Activated CD8-positive, alpha-beta memory T cell treated with anti-CD3 and anti-CD28 coated beads for 4 hours (primary cell): ENCODE data around the gene TSC1.

Experiments used
- DNase-seq, 2 donors: peaks; one replicate each; pipeline ENCODE4 v3.0.0-alpha.2; 2020; ENCODE audit warnings: low read depth in 2 of 2

Gene TSC1

DNA sequence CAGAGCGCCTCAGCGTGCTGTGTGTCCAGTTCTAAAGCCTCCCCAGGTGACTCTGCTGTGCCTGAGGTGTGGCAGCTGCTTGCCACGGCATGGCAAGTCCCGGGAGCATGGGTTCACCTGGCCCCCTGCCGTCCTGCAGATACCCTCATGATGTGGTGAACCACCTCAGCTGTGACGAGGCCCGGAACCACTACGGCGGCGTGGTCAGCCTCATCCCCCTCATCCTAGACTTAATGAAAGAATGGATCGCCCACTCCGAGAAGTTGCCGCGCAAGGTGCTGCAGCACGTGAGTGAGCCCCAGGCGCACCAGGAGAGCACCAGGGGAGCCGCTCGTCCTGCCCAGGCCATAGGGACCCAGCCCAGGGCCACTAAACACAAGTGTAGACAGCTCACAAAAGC is 56.3 kb downstream of the TSC1 start:
- DNase-seq, result no peak

DNA sequence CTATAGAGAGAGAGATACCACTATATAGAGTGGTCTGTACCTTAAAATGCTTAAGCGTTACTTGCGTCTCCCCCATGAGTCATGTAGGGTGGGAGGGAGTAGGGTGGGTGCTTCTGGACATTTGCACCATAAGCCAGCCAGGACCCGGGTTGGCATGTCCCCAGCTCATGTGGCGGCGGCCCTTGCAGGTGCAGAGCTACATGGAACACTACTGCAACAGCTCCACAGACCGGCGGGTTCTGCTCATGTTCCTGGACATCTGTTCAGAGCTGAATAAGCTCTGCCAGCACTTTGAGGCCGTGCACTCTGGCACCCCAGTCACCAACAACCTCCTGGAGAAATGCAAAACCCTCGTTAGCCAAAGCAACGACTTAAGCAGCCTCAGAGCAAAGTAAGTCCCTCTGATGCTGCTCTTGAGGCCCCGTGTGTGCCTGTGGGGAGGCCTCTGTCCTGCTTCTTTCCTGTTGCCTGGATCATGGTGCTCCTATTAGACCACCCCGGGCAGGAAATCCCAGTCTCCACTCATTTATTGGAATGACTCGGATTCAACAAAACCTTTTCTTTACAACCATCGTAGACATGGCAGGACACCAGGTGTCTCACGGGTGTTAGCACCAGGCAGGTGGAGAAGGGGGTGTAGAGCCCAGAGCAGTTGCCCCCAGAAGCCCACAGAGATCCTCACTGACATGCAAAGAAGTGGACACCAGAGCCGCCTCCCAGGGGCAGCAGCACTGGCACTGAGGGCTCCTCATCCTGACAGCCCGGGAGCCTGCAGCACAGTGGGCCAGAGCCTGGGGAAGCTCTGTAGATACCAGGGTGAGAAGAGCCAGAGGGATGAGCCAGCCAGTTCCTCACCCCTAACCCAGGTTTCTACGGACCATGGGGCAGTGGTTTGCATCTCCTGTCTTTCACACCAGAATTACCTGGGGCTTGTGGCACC is 57.0 kb downstream of the TSC1 start:
- DNase-seq, result no peak

DNA sequence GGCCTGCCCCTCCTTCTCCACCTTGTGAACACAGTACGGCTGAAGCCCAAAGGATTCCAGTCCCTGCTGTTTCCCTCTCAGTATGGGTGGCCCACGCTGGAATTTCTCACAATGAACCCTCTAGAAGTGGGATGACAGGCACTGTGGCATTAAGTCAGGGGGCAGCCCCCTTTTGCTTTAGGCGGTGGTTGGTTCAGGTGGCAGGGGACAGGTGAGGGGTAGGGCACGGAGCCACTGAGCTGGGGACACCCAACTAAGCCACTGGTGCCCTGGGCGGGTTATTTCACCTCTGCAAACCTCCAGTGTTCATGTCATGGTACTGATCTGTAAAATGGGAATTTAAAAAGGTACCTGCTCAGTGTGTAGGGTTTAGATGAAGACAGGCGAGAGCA is 58.1 kb downstream of the TSC1 start:
- no peak for DNase-seq

DNA sequence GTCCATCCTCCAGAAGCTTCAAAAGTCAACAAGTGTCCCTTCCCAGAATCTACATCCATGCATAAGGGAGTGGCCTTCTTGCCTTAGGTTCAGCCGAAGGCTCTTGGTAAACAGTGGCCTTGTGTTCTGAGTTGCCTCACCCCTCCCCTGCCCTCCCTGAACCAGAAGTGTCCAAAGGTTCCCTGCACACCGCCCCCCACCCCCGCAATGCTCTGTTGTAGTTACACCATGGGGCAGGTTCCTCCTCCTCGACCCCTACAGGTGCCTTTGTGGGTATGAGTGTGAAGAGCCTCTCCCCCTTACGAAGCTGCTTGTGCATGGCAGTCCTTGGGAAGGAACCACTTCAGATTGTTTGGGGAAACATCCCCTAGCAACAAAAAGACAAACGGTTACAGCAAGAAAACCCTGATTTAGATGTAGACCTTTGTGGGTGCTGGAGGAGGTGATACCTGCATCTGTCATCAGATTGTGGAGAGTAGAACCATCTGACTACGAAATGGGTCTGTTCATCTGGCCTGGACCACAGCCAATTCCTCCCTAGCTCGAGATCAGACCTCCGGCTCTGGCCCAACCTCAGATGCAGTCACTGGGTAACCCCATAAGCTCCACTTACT is 58.6 kb downstream of the TSC1 start:
- DNase-seq, result no peak

DNA sequence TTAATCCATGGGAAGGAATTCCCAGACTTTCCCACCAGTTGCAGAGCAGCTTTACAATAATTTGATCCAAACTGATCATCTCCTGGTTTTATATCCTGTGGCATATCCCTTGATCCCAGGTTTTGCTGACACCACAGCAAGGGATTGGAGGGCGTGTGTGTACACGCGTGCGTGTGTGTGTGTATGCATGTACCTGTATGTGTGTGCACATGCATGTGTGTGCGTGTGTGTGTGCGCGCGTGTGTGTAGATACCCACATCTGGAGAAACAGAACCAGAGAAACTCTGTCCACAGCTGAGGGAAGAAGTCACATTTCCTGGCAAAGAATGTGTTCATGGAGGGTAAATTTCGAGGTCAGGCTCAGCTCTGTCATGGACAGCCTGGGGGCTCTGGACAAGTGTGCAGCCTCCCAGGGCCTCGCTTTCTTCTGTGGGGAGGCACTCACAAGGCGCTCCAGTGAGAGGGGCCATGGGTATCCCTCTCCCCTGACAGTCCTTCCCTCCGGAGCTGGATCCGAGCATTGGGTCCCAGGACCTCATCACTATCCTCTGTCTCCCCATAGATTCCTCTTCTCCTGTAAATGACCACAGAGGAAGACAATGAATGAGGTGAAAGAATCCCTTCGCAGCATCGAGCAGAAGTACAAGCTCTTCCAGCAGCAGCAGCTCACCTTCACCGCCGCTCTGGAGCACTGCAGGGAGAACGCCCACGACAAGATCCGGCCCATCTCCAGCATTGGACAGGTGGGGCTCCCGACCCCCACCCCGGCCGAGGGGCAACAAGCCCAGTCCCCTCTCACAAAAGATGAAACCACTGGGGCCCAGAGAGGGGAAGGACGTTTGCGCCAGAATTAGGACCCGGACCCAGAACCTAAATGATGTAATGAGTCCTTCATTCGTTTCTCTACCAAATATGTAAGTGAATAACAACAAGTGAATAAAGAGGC is 60.8 kb downstream of the TSC1 start:
- no peak for DNase-seq

DNA sequence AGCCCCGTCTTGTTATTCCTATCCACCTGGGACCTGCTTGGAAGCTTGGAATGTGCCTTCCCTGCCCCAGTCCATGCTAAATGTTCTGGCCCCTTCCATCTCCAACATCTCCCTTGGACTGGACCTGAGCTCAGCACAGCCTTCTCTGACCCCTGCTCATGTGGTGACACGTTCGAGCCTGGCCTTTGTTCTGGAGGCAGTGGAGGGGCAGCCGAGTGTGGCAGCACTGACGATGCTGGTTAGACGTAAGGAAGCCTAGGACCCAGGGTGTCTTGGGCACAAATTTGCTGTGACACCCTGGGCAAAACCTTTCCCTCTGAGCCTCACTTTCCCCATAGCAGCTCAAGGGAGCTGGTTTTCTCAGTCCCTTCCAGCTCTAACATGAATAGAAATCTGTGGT is 61.8 kb downstream of the TSC1 start:
- DNase-seq, result no peak

DNA sequence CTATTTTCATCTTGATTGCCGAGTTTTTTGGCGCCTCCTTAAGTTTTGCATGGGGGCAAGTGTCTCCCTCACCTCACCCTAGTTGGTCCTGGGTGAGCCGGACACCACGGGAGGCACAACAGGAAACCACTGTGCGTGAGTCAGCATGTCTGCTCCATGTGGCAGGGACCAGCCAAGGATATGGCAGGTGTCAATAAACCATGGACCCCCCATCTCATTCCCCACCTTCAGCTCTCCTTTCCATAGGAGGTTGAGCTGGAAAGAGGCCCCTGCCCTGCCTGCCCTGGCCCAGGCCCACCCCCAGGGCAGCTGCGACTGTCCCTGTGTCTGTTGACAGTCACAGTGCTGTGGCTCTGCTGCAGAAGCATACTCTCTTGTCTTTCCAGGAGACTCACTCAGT is 62.6 kb downstream of the TSC1 start:
- no peak for DNase-seq

DNA sequence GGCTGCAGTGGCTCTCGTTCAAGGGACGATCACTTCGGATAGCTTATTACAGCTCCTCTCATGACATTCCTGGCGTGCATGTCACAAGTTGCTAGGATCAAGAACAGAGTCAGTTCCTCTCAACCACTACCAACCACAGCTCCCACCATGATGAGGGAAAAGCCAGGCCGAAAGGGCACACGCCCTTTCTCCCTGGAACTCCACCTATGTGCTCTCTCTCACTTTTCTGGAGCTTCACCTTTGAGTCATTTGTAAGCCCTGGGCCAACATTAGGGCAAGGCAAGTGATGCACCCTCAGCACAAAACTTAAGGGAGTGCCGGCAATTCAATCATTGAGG is 64.1 kb downstream of the TSC1 start:
- no peak for DNase-seq

DNA sequence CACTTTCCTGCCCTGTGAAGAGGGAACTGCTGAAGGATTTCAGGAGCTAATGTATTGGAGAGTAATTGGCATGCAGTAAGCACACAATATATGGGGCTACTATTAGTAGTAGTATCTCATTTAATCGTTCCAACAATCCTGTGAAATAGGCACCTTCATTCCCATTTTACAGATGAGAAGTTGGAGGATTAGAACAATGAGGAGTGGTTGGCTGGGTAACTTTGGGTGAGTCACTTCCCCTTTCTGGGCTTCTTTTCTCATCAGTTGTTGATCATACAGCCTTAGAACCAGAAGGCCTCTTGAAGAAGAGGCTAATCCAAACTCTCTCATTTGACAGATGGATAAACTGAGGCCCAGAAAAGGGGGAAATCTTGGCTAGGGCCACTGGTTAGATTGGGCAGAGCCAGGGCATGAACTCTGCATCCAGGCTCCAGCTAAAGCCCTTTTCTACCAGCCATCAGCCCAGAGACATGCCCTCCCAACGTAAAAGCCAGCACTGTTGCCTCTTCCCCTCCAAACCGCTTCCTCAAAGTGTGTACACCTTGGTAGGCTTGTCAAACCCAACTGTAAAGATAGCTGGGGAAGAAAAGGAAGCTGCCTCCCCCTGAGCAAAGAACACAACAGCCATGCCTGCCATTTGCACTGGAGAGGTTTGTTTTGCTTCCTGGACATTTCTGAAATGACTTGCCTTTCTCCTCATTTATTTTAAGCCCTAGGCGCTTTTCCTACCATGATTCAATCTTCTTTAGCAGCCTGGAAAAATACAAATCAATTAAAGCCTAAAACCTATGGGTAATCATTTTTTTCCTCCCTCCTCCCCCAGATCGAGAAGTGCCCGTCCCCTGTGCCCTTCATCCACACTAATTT is 64.7 kb downstream of the TSC1 start:
- DNase-seq, result no peak

DNA sequence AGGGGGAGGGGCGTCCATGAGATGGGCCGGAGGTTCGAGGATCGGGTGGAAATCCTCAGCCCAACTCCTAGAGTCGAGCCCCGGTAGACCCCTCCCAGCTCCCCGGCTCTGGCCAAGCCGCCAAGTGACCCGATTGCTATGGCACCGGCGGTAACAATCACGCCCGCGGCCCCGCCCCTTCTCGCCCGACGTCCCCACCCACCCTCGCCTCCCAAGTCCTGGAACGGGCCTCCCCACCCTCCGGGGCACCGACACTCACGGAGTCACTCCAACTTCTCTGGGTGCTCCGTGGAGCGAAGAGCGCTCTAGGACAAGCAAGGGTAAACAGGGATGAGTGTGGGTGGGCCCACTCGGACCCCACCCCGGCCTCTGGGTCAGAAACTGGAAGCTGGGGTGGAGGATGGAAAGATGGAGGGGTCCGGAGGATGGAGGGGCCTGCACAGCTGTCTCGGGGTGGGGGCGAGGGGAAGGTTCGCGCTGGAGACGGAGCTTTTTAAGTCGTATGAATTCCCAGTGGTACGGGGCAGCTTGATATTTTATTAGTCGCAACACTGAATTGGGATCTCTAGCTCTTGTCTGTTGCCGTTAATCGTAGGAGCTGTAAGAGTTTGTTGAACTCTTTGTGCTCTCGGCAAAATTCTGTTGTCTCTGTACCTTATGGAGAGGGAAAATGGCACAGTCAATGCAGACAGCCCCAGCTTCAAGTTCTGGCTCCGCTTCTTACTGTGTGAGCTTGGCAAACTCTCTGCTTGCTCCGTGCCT is 65.5 kb downstream of the TSC1 start, which contains the start of gene SPACA9:
Gene SPACA9, plus strand, starts transcription at position 204 of the 762 bp plus-strand sequence. CDS start 5,050 bp downstream, outside the sequence.
- DNase-seq, result no peak

DNA sequence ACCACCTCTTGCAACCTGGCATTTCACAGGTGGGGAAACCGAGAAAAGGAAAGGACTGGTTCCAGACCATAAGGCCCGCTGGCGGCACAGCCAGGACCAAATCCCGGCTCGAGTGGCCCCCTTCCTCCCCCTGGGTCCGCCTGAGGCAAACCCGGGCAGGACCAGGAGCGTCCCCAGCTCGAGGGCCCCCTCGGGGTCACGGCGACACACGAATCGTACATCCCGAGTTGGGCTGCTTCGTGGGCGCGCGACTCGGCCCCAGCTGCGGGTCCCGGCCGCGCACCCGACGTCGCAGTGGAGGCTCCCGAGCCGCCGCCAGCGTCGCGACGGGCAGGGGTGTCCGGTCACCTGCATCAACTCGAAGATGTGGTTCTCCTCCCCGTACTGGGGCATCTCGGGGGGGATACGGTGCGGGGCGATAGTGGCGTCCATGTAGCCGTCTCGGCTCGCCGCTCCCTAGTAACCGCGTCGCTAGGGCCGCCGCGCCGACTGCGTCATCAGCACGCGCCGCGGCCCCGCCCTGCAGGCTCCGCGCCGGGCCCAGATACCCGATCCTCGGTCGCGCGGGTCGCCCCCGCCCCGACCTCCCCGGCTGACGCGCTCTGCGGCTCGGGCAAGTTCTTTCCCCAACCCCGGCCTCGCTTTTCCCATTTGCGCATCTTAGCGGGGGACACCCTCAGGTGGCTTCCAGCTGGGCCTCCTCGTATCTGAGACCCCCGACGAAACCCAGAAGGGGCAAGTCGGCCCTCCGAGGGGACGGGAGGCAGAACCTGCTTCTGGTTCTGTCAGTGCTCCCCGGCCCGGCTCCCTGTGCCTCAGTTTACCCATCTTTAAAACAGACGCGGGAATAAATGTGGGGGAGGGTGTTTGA is 66.4 kb downstream of the TSC1 start, which contains the start of gene AK8:
Gene AK8, minus strand, starts transcription at position 461 of the 871 bp plus-strand sequence. Its CDS starts 29 bp downstream, at position 432.
- peak; percentile 45 to 48 for DNase-seq

DNA sequence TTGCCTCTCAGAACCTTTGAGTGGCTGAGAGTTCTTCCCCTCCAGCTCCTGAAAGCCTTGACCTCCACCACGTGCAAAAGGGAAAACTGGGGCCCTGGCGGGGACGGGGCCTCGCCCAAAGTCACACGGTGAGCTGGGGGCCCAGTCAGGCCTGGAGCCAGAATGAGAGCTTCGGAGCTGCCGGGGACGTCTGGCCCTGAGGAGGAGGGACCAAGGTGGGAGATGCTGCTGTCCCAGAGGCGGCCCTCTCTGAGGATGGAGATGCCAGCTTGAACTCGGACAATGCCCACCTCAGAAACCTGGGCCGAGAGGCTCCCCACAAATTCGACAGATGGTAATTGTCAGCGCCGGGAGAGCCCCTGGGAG is 67.0 kb downstream of the TSC1 start:
- DNase-seq, result no peak

DNA sequence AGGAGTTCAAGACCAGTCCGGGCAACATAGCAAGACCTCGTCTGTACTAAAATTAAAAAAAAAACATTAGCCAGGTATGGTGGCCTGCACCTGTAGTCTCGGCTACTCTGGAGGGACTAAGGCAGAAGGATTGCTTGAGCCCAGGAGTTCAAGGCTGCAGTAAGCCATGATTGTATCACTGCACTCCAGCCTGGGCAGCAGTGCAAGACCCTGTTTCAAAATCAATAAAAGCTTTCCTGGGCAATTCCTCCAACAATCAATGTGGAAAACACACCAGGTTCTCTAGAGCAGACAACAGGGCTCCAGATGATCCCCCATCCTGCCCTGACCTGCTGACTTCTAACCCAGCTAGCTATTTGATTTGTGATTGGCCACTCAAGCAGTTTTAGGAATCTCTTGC is 67.6 kb downstream of the TSC1 start:
- DNase-seq, result no peak

DNA sequence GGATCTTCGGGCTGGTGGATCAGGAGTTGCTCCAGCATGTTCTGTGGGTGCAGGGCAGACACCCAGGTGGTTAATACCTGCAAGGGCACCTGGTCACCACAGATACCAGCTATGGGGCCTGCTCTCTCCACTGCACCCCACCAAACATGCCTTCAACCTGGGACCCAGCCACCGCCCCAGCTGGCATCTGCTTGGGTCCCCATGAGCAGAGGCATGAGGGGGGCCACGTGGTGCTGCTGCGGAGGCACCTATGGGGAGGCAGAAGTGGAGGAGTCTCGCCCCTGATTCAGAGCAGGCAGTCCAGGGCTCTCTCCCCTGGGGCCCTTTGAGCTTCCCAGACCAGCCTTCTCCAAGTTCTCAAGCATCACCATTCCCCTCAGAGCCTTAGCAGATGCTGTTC is 69.3 kb downstream of the TSC1 start:
- no peak for DNase-seq

DNA sequence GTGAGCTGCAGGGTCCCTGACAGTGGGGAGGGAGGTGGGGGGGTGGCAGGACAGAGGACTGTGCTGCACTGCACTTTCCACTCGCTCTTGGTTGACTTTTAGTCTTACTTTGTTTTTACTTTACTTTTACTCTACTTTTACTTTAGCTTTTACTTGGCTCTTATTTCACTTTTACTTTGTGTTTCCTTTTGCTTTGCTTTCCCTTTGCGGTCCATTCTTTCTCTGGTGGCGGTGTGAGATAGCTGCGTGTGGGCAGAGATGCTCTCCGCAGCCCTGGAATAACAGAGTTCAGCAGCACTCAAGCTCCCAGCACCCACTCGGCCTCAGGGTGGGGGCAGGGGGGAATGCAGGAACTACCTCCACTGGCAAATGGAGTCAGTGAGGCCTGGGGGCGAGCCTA is 71.0 kb downstream of the TSC1 start:
- DNase-seq, result no peak

DNA sequence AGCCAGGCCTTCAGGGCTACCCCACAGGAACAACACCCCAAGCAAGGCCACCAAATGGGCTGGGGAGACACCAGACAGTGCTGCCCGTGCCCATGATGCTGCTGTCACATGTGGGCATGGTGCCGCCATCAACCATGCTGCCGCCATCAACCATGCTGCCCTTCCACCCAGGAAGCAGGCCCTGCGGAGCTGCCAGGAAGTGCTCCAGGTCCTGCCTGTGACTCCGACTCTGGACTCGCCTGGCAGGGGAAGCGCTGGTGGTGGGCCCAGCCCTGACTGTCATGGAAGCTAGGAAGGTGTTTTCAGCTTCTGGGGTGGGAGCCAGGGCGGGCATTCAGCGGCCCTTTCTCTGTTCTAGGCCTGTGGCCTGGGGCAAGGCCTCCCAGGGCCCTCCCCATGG is 75.2 kb downstream of the TSC1 start:
- no peak for DNase-seq

DNA sequence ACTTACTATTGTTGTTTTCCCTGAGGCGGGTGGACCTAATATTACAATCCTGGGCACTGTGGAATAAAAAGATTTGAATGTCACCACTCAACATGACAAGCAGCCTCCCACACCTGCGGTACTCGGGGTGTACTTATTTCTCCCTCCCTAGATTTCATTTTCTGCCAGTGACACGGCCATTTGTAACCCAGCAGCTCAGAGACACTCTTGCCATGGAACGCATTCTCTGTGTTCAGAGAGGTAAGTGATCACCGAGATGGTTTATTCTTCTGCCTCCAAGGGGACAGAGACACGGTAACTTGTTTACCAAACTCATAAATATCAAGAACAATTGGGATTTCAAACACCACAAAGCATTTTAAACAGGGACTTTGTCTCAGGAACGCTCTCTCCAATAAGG is 77.5 kb downstream of the TSC1 start:
- no peak for DNase-seq

DNA sequence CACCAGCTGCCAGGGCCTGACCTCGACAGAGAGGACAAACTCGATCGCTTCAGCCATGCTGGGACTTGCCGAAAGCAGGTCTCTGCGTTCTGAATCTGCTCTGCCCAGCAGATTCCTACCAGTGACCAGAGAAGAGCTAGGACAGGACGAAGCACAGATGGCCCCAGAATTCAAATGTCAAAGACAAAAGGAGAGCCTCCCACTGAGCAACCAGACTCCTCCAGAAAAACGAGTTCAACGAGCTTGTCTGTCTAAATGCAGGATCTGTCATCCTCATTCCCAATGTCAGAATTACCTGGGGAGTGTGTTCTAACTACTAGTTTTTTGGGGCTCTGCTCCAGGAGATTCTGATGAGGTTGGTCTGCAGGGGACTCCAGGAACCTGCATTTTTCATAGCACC is 79.7 kb downstream of the TSC1 start:
- no peak for DNase-seq

DNA sequence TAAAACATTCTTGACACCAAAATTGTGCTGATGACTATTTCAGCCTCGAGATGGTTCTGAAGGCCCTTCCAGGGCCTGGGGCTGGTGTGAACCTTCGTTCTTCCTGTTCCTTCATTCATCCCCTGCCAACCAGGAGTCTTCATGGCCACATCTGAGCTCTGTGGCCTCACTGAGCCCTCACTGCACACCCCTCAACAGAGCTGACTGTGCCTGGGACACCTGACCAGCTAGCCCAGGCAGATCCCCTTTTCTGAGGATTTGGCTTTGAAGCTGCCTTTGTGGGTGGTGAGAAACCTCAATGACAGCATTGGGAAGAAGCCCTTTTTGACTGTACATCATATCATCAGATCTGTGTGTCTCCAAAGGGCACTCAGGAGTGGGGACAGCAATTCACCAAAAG is 80.1 kb downstream of the TSC1 start:
- no peak for DNase-seq

DNA sequence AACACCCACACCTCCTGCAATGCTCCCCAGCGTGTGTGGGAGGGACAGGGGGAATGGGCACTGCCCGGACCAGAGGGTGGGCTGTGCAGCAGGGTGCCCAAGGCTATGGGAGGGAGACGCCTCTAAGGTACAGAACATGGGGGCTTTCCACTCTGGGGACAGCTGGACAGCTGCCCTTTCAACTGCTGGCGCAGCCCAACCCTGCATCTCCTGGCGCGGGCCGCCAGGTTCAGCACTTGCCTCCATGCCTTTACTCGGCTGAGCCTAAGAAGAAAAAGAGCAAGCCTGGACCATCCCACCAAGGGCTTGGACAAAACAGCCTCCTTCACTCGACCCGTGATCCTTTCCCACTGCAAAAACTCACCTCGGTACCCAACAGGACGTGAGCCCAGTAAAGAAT is 81.3 kb downstream of the TSC1 start:
- DNase-seq, result no peak
